H1 (cell line): ENCODE results near the gene ACTR5. TPM values are rescaled to one million over a fixed set of nuclear protein-coding genes. Genes with fewer than 3 reads are reported as not detected.

Source experiments
- CTCF ChIA-PET: fragments of 300-600 bp; sonication (Branson Sonifier 250); formaldehyde crosslinking; loops from one replicate; lab custom pipeline; 2021; ENCODE audit not compliant: partially characterized antibody; lab: Charles Lee
- POLR2A ChIA-PET: fragments of 300-600 bp; sonication (Branson Sonifier 250); formaldehyde crosslinking; loops from one replicate; lab custom pipeline; 2021; ENCODE audit warnings: inconsistent platforms; ENCODE audit not compliant: partially characterized antibody; lab: Charles Lee
- DNase-seq, 2 experiments: peaks; one replicate each; pipeline versions ENCODE4 v3.0.0 to v3.0.0-alpha.2; 2010 to 2022; ENCODE audit warnings: low spot score in 2 of 2, low read depth in 1 of 2, mixed read lengths in 1 of 2
- FAIRE-seq: peaks from 2 replicates; lab custom pipeline; 2011; peaks lifted over from hg19 to GRCh38; lab: Jason Lieb, UNC
- H2AFZ ChIP-seq: 2 replicates; pipeline ENCODE4 v1.8.1; 2012; ENCODE audit warnings: low read length, inconsistent platforms
- H2AK5ac ChIP-seq: 2 replicates; pipeline ENCODE4 v1.6.1; 2013; ENCODE audit warnings: low read depth, low read length
- H2BK120ac ChIP-seq: replicated peaks from 2 replicates; pipeline ENCODE3; 2013; ENCODE audit warnings: low read depth, low read length, inconsistent platforms
- H2BK12ac ChIP-seq: 2 replicates; pipeline ENCODE4 v1.6.1; 2013; ENCODE audit warnings: low read depth, low read length
- H2BK15ac ChIP-seq: 2 replicates; pipeline ENCODE4 v1.6.1; 2013; ENCODE audit warnings: low read length
- H2BK20ac ChIP-seq: 2 replicates; pipeline ENCODE4 v1.6.1; 2013; ENCODE audit warnings: low read length
- H2BK5ac ChIP-seq: 2 replicates; pipeline ENCODE4 v1.6.1; 2013; ENCODE audit warnings: low read depth, low read length
- H3K14ac ChIP-seq: 2 replicates; pipeline ENCODE4 v1.6.1; 2013; ENCODE audit warnings: inconsistent platforms; ENCODE audit not compliant: insufficient read length
- H3K18ac ChIP-seq: 2 replicates; pipeline ENCODE4 v1.6.1; 2013; ENCODE audit warnings: low read length; ENCODE audit errors: extremely low read depth
- H3K23ac ChIP-seq: 2 replicates; pipeline ENCODE4 v1.6.1; 2013; ENCODE audit warnings: inconsistent platforms; ENCODE audit not compliant: insufficient read length
- H3K23me2 ChIP-seq: 2 replicates; pipeline ENCODE4 v1.6.1; 2013; ENCODE audit warnings: low read depth, low read length
- H3K27ac ChIP-seq: 2 replicates; pipeline ENCODE4 v1.6.1; 2011; ENCODE audit warnings: low read depth, low read length, inconsistent platforms
- H3K27me3 ChIP-seq, 4 experiments: replicated peaks in 1 of 4; 1 replicate in 1 of 4; 2 replicates in 3 of 4; pipeline versions ENCODE4 v1.6.1 to v1.8.1; 2011 to 2013; ENCODE audit warnings: low read length in 3 of 4, mild to moderate bottlenecking in 3 of 4, inconsistent platforms in 2 of 4, mixed read lengths in 2 of 4, moderate library complexity in 1 of 4; ENCODE audit not compliant: control insufficient read depth in 3 of 4, insufficient read depth in 3 of 4; ENCODE audit errors: extremely low read depth in 1 of 4
- H3K36me3 ChIP-seq, 4 experiments: 2 replicates each; pipeline versions ENCODE4 v1.6.1 to v1.8.1; 2011 to 2013; ENCODE audit warnings: mild to moderate bottlenecking in 4 of 4, low read length in 3 of 4, moderate library complexity in 2 of 4, control low read depth in 1 of 4, inconsistent platforms in 1 of 4; ENCODE audit not compliant: insufficient read depth in 4 of 4, control insufficient read depth in 2 of 4
- H3K4ac ChIP-seq: replicated peaks from 2 replicates; pipeline ENCODE3; 2013; ENCODE audit warnings: low read length, low read depth, mixed read lengths, inconsistent platforms; ENCODE audit not compliant: insufficient read length
- H3K4me1 ChIP-seq, 4 experiments: replicated peaks in 1 of 4; 1 replicate in 1 of 4; 2 replicates in 3 of 4; pipeline versions ENCODE4 v1.6.1 to v1.8.1; 2011 to 2013; ENCODE audit warnings: low read length in 3 of 4, inconsistent platforms in 2 of 4, mixed read lengths in 1 of 4; ENCODE audit not compliant: insufficient read depth in 4 of 4, control insufficient read depth in 3 of 4
- H3K4me2 ChIP-seq, 2 experiments: 2 replicates each; pipeline versions ENCODE4 v1.6.1 to v1.8.1; 2011 to 2013; ENCODE audit warnings: low read depth in 2 of 2, low read length in 2 of 2, control low read depth in 1 of 2, inconsistent platforms in 1 of 2, mild to moderate bottlenecking in 1 of 2; ENCODE audit not compliant: insufficient read depth in 1 of 2
- H3K4me3 ChIP-seq, 4 experiments: fragments of 200-600, 300-600 bp in 1 of 4; sonication (generic), shearing (Covaris generic), sonication (Bioruptor Twin) in 1 of 4; 2 replicates each; pipeline versions ENCODE4 v1.5.1 to v1.8.1; 2011 to 2016; ENCODE audit warnings: low read length in 4 of 4, low read depth in 3 of 4, control low read depth in 2 of 4, inconsistent platforms in 2 of 4, mild to moderate bottlenecking in 2 of 4, mixed read lengths in 1 of 4, moderate library complexity in 1 of 4; ENCODE audit not compliant: insufficient read depth in 2 of 4; ENCODE audit errors: extremely low read depth in 1 of 4
- H3K56ac ChIP-seq: replicated peaks from 2 replicates; pipeline ENCODE3; 2013; ENCODE audit warnings: low read depth, mild to moderate bottlenecking, mixed read lengths, low read length, inconsistent platforms; ENCODE audit not compliant: insufficient read length
- H3K79me1 ChIP-seq: 2 replicates; pipeline ENCODE4 v1.6.1; 2013; ENCODE audit warnings: low read depth, low read length, control low read depth
- H3K79me2 ChIP-seq, 2 experiments: 2 replicates each; pipeline versions ENCODE4 v1.6.1 to v1.8.1; 2012 to 2013; ENCODE audit warnings: low read length in 2 of 2, mild to moderate bottlenecking in 2 of 2, inconsistent platforms in 1 of 2; ENCODE audit not compliant: insufficient read depth in 2 of 2, control insufficient read depth in 1 of 2
- H3K9ac ChIP-seq, 4 experiments: replicated peaks in 1 of 4; 1 replicate in 1 of 4; 2 replicates in 3 of 4; pipeline versions ENCODE4 v1.6.1 to v1.8.1; 2011 to 2013; ENCODE audit warnings: low read depth in 3 of 4, low read length in 3 of 4, control low read depth in 2 of 4, mild to moderate bottlenecking in 2 of 4, moderate library complexity in 2 of 4, inconsistent platforms in 1 of 4; ENCODE audit errors: extremely low read depth in 1 of 4
- H3K9me3 ChIP-seq, 2 experiments: 2 replicates each; pipeline versions ENCODE4 v1.6.1 to v1.8.1; 2012 to 2013; ENCODE audit warnings: mild to moderate bottlenecking in 2 of 2, moderate library complexity in 2 of 2, control low read depth in 1 of 2, inconsistent platforms in 1 of 2, low read depth in 1 of 2, low read length in 1 of 2, mixed read lengths in 1 of 2; ENCODE audit not compliant: insufficient read depth in 2 of 2
- H4K20me1 ChIP-seq, 2 experiments: replicated peaks in 1 of 2; 2 replicates each; pipeline versions ENCODE3 to v1.8.1; 2011 to 2013; ENCODE audit warnings: inconsistent platforms in 2 of 2, low read length in 2 of 2, mild to moderate bottlenecking in 1 of 2; ENCODE audit not compliant: insufficient read depth in 2 of 2, control insufficient read depth in 1 of 2
- H4K5ac ChIP-seq: 2 replicates; pipeline ENCODE4 v1.6.1; 2013; ENCODE audit warnings: low read length, low read depth, mixed read lengths, inconsistent platforms; ENCODE audit not compliant: insufficient read length
- H4K8ac ChIP-seq: 2 replicates; pipeline ENCODE4 v1.8.0; 2013; ENCODE audit warnings: mild to moderate bottlenecking, moderate library complexity, low read length, inconsistent platforms; ENCODE audit not compliant: insufficient read depth; ENCODE audit errors: extremely low read depth
- H4K91ac ChIP-seq: replicated peaks from 2 replicates; pipeline ENCODE3; 2013; ENCODE audit warnings: low read length, mixed read lengths, inconsistent platforms; ENCODE audit not compliant: insufficient read length
- ASH2L ChIP-seq: fragments of 200-600, 300-600 bp; sonication (generic); IDR thresholded peaks from one replicate; pipeline ENCODE4 v1.7.1; 2017; ENCODE audit warnings: low read length
- HDAC2 ChIP-seq, 2 experiments: fragments of 300-600 bp in 1 of 2; sonication (generic) in 1 of 2; IDR thresholded peaks; 2 replicates each; pipeline ENCODE4 v1.6.1; 2011 to 2012; ENCODE audit warnings: low read depth in 2 of 2, low read length in 2 of 2, mild to moderate bottlenecking in 2 of 2, moderate library complexity in 2 of 2, borderline replicate concordance in 1 of 2, inconsistent platforms in 1 of 2
- POLR2A ChIP-seq, 2 experiments: IDR thresholded peaks; 1 replicate in 1 of 2; 2 replicates in 1 of 2; pipeline ENCODE4 v1.6.1; 2011; ENCODE audit warnings: low read depth in 2 of 2, low read length in 2 of 2, mild to moderate bottlenecking in 2 of 2; ENCODE audit errors: control extremely low read depth in 1 of 2
- RBBP5 ChIP-seq: IDR thresholded peaks from 2 replicates; pipeline ENCODE4 v1.7.1; 2012; ENCODE audit warnings: low read depth, mild to moderate bottlenecking, inconsistent platforms, low read length, moderate library complexity, borderline replicate concordance
- RNF2 ChIP-seq: fragments of 200-900, 300-1000 bp; sonication (generic); IDR thresholded peaks from 2 replicates; pipeline ENCODE4 v1.7.1; 2016; ENCODE audit warnings: borderline replicate concordance, low read depth, mild to moderate bottlenecking, antibody characterized with exemption, low read length; ENCODE audit not compliant: poor library complexity, severe bottlenecking; ENCODE audit errors: missing control alignments
- RXRA ChIP-seq: IDR thresholded peaks from 2 replicates; pipeline ENCODE4 v1.6.1; 2011; ENCODE audit warnings: low read depth, mild to moderate bottlenecking, low read length, moderate library complexity; ENCODE audit not compliant: insufficient read depth
- SP1 ChIP-seq: IDR thresholded peaks from 2 replicates; pipeline ENCODE4 v1.6.1; 2011; ENCODE audit warnings: low read depth, low read length
- TAF1 ChIP-seq: IDR thresholded peaks from 2 replicates; pipeline ENCODE4 v1.6.1; 2011; ENCODE audit warnings: mild to moderate bottlenecking, low read depth, low read length
- TEAD4 ChIP-seq: IDR thresholded peaks from 2 replicates; pipeline ENCODE4 v1.6.1; 2012; ENCODE audit warnings: low read depth, low read length, inconsistent platforms, mixed read lengths
- WGBS, 2 experiments: shearing (Covaris generic) in 1 of 2; methylation state at CpG; one replicate each; pipeline versions ENCODE4 v1.1.6 to v1.1.7; 2013 to 2015; ENCODE audit warnings: low lambda C conversion rate in 2 of 2, mixed read lengths in 2 of 2, inconsistent platforms in 1 of 2, low coverage in 1 of 2, missing lambda C conversion rate in 1 of 2; ENCODE audit not compliant: insufficient replicate concordance in 2 of 2, insufficient coverage in 1 of 2, insufficient read length in 1 of 2; ENCODE audit errors: extremely low coverage in 1 of 2, missing lambda C conversion rate in 1 of 2; 5-methylcytosine and 5-hydroxymethylcytosine counted together
- polyA plus RNA-seq, 7 experiments: library from polyadenylated mRNA; depleted of rRNA in 3 of 7; stranded (reverse) in 5 of 7; unstranded in 2 of 7; fragments of >200 nt in 5 of 7; fragments of 200-250 nt in 2 of 7; gene quantifications; 1 replicate in 5 of 7; 2 replicates in 1 of 7; 4 replicates in 1 of 7; pipeline versions ENCODE4 v1.2.1 to v1.2.3, GENCODE V29; 2011 to 2013; ENCODE audit warnings: missing spikeins in 2 of 7, mixed read lengths in 2 of 7
- total RNA-seq: library from RNA; stranded (reverse); fragmentation: NEBNext Ultra II Directional; extraction: Animal tissue kit (Norgen Biotek cat#: 25700); gene quantifications from 2 replicates; pipeline ENCODE4 v1.2.1, GENCODE V29; 2021

ACTR5 gene
- total and polyA plus RNA-seq, 2 of the 8 experiments (the other 6 are each of a cell fraction or from before 2014, with no cell fraction given), result 10.4 to 14.4 TPM

- no peak overlapping the region for H2AFZ ChIP-seq
- CTCF ChIA-PET, result interaction anchor here (0.6 to 3.5 kb wide), 10 partner anchors 11 to 806 kb away, joined by 3 to 20 read pairs (median 4); no protein-coding TSS in a partner anchor
- peak overlapping the region; percentile 66 for H4K5ac ChIP-seq
- H3K4me2 ChIP-seq, result peak overlapping the region; percentile 65 to 70
- peak overlapping the region; percentile 76; the same call in 1 of the 2 replicates for H2BK5ac ChIP-seq
- H3K36me3 ChIP-seq, result peaks cover 0 to 1% (median 0%) of the 10 kb centered on the region in 4 experiments; a peak in 2 of 8 replicates
- H3K4ac ChIP-seq, result no peak overlapping the region
- DNase-seq (peak in 1 of 2 experiments; percentile 70), FAIRE-seq (peak; percentile 90)
- 0 out of 2 replicates have a peak overlapping the region, but pooled peaks have one; percentile 26 for H2AK5ac ChIP-seq
- peak overlapping the region in 1 of 4 experiments; percentile 14; a peak in 2 of 7 replicates for H3K9ac ChIP-seq
- no peaks in the 10 kb centered on the region for H3K79me1 ChIP-seq
- peak overlapping the region; percentile 38; the same call in 1 of the 2 replicates for H2BK20ac ChIP-seq
- H4K91ac ChIP-seq, result peak overlapping the region; percentile 79
- H4K20me1 ChIP-seq, result no peaks in the 10 kb centered on the region
- peak overlapping the region in 2 of 4 experiments; percentile 33 to 46; a peak in 5 of 8 replicates for H3K4me3 ChIP-seq
- no peak overlapping the region for H3K56ac ChIP-seq
- H3K23ac ChIP-seq, result no peak overlapping the region
- H2BK12ac ChIP-seq, result peak overlapping the region; percentile 86
- no peak overlapping the region for H2BK15ac ChIP-seq
- 31% methylated on average over 14 of the region's 19 CpGs; no CpG with 5 or more reads in 1 of the 2 experiments for WGBS, 2 experiments
- no peaks in the 10 kb centered on the region; a peak in 1 of 4 replicates for H3K9me3 ChIP-seq
- H3K27me3 ChIP-seq, result no peaks in the 10 kb centered on the region
- H3K4me1 ChIP-seq, result peaks cover 3 to 8% (median 7%) of the 10 kb centered on the region in 4 experiments; a peak in 5 of 7 replicates
- H2BK120ac ChIP-seq, result no peak overlapping the region
- H3K27ac ChIP-seq, result peak overlapping the region; percentile 12; the same call in 1 of the 2 replicates
- H3K14ac ChIP-seq, result no peak overlapping the region
- POLR2A ChIA-PET, result interaction anchor here (0.6 to 2.4 kb wide), 23 partner anchors 8 to 403 kb away, joined by 3 to 13 read pairs (median 4); partner anchors contain the start of genes ACTR5, FAM83D and PPP1R16B
- H3K23me2 ChIP-seq, result no peaks in the 10 kb centered on the region; the same call in 1 of the 2 replicates
- H3K18ac ChIP-seq, result peak overlapping the region; percentile 25; the same call in 1 of the 2 replicates
- H3K79me2 ChIP-seq, result no peaks in the 10 kb centered on the region
- H4K8ac ChIP-seq, result no peak overlapping the region
- peak; percentile 82 for TF ChIP-seq SP1
- peak in 1 of 2 experiments; percentile 59; a peak in 2 of 3 replicates for TF ChIP-seq POLR2A (IDR thresholded peaks at IDR 0.05; ENCODE audit: control extremely low read depth in 1 of 2, low read depth in 2 of 2, low read length in 2 of 2)
- TF ChIP-seq HDAC2 (IDR thresholded peaks at IDR 0.05; ENCODE audit: borderline replicate concordance in 1 of 2, low read depth in 2 of 2, low read length in 2 of 2), result peak in 1 of 2 experiments; percentile 36; a peak in 1 of 4 replicates
- TF ChIP-seq TEAD4, result peak; percentile 91
- no peak for TF ChIP-seq RXRA
- peak; percentile 70; the same call in 1 of the 2 replicates for TF ChIP-seq RBBP5
- no peak for TF ChIP-seq RNF2
- TF ChIP-seq TAF1, result peak; percentile 42; the same call in 1 of the 2 replicates
- TF ChIP-seq ASH2L, result peak; percentile 89
Observed at GRCh38 chr20:38779247-38780097, 31.2 kb downstream of the ACTR5 start.
